Measurements from ENCODE around the gene PCDHB5.
"Not testable (repeated sequence)": the region's sequence is repeated elsewhere in the genome, so short reads cannot be mapped to it uniquely, and the experiment has no call there.

Gene PCDHB5

DNA sequence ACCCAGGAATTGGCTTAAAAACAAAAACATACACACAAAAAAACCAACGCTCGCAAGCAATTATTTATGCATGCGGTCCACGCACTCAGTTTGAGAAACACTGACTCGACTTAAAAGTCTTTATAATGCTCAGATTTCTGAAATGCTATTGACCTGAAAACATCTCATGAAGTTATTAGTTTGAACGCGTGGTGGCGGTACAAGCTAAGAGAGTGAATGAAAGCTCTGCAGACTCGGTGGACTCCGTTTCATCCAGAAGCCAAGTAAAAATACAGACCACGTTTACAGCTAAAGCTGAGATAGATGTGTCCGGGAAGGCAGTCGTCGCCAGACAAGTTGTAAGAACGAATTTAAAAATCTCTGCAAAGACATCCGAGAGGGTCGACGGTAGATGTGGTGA is 14.8 kb downstream of the PCDHB5 start, which contains the start of gene PCDHB6:
Gene PCDHB6, plus strand, starts transcription at position 246 of the 400 bp plus-strand sequence. CDS start 201 bp downstream, outside the sequence.
- DNase-seq (ENCODE audit: low read depth): no peak
- TF ChIP-seq CTCF (IDR thresholded peaks at IDR 0.05; ENCODE audit: low read depth, low read length, missing control alignments): no peak
- H3K4me3 ChIP-seq (ENCODE audit: low read depth, low read length): no peak within 1 kb of the TSS

DNA sequence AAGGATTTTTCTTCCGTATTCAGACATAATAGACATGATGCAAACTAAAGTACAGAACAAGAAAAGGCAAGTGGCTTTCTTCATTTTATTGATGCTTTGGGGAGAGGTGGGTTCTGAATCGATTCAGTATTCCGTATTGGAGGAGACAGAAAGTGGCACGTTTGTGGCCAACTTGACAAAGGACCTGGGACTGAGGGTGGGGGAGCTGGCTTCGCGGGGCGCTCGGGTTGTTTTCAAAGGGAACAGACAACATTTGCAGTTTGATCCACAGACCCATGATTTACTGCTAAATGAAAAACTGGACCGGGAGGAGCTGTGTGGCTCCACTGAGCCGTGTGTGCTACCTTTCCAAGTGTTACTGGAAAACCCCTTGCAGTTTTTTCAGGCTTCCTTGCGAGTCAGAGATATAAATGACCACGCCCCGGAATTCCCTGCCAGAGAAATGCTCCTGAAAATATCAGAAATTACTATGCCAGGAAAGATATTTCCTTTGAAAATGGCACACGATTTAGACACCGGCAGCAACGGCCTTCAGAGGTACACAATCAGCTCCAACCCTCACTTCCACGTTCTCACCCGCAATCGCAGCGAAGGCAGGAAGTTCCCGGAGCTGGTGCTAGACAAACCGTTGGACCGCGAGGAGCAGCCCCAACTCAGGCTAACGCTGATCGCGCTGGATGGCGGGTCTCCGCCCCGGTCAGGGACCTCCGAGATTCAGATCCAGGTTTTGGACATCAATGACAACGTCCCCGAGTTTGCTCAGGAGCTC is 15.4 kb downstream of the PCDHB5 start:
- no peak for DNase-seq (ENCODE audit: low read depth)
- H3K4me3 ChIP-seq (ENCODE audit: low read depth, low read length): no peak overlapping the region
- no peak for TF ChIP-seq CTCF (IDR thresholded peaks at IDR 0.05; ENCODE audit: low read depth, low read length, missing control alignments)

GRCh38 chr5:141150993-141151325 is 16.0 kb downstream of the PCDHB5 start:
- no peak overlapping the region for H3K4me3 ChIP-seq (ENCODE audit: low read depth, low read length)
- no peak for TF ChIP-seq CTCF (IDR thresholded peaks at IDR 0.05; ENCODE audit: low read depth, low read length, missing control alignments)
- no peak for DNase-seq (ENCODE audit: low read depth)

DNA sequence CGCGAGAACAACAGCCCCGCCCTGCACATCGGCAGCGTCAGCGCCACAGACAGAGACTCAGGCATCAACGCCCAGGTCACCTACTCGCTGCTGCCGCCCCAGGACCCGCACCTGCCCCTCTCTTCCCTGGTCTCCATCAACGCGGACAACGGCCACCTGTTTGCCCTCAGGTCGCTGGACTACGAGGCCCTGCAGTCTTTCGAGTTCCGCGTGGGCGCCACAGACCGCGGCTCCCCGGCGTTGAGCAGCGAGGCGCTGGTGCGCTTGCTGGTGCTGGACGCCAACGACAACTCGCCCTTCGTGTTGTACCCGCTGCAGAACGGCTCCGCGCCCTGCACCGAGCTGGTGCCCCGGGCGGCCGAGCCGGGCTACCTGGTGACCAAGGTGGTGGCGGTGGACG is 16.6 kb downstream of the PCDHB5 start:
- not testable (repeated sequence) for H3K4me3 ChIP-seq (ENCODE audit: low read depth, low read length); DNase-seq (ENCODE audit: low read depth)

GRCh38 chr5:141152096-141152495 is 17.1 kb downstream of the PCDHB5 start:
- H3K4me3 ChIP-seq (ENCODE audit: low read depth, low read length); DNase-seq (ENCODE audit: low read depth): not testable (repeated sequence)

DNA sequence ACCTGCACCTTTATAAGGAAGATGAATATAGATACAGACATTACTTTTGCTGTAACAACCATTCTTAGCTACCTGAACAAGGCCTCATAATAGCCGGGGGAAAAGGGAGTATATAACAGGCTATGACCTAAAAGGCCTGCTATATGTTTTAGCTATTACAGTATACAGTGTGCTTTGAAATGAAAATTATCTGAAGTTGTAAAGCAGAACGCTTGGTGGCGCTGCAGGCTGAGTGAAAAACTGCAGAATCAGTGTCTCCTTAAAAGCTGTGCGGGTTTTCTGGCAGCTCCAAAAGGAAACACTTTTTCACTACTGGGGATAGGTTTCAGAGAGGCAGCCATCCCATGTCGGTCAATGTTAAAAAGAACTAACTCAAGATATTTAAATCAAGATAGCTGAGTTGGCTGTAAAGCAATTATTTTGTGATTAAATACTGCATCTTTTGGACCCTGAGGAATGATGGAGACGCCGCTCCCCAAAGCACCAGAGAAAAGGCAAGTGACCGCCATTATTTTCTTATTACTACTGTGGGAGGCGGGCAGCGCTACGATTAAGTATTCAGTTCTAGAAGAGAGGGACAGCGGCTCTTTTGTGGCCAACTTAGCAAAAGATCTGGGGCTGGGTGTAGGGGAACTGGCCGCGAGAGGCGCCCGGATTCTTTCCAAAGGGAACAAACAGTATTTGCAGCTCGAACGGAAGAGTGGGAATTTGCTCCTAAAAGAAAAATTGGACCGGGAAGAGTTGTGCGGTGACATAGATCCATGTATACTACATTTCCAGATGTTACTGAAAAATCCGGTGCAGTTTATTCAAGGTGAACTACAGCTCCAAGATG is 20.8 kb downstream of the PCDHB5 start:
- TF ChIP-seq CTCF (IDR thresholded peaks at IDR 0.05; ENCODE audit: low read depth, low read length, missing control alignments): peak; percentile 1
- DNase-seq (ENCODE audit: low read depth): no peak
- H3K4me3 ChIP-seq (ENCODE audit: low read depth, low read length): no peak overlapping the region

DNA sequence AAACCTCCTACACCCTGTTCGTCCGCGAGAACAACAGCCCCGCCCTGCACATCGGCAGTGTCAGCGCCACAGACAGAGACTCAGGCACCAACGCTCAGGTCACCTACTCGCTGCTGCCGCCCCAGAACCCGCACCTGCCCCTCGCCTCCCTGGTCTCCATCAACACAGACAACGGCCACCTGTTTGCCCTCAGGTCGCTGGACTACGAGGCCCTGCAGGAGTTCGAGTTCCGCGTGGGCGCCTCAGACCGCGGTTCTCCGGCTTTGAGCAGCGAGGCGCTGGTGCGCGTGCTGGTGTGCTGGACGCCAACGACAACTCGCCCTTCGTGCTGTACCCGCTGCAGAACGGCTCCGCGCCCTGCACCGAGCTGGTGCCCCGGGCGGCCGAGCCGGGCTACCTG is 22.4 kb downstream of the PCDHB5 start:
- not testable (repeated sequence) for H3K4me3 ChIP-seq (ENCODE audit: low read depth, low read length); DNase-seq (ENCODE audit: low read depth)

- H3K4me3 ChIP-seq (ENCODE audit: low read depth, low read length); DNase-seq (ENCODE audit: low read depth): not testable (repeated sequence)
Observed at GRCh38 chr5:141157901-141158300, 22.9 kb downstream of the PCDHB5 start.

Data from GM12864 (cell line).